OCI-LY7 (cell line): ENCODE results near the gene SLC16A11.

Experiments
- CTCF ChIP-seq: fragments of 200-600 bp; sonication (generic); conservative IDR thresholded peaks from 2 replicates; pipeline ENCODE4 v1.5.1; 2014; ENCODE audit warnings: mild to moderate bottlenecking, antibody characterized with exemption, low read length, moderate library complexity, mixed read lengths
- EZH2phosphoT487 ChIP-seq: fragments of 200-600 bp; sonication (generic); IDR thresholded peaks from 2 replicates; pipeline ENCODE4 v1.6.1; 2018; ENCODE audit warnings: low read depth, borderline replicate concordance, mild to moderate bottlenecking, mixed run types, antibody characterized with exemption, low read length, moderate library complexity, mixed read lengths

- TF ChIP-seq CTCF (no peak), EZH2phosphoT487 (no peak)
Observed at GRCh38 chr17:7063518-7064094, 19.7 kb upstream of the SLC16A11 start.
